Stimulated activated CD4-positive, alpha-beta T cell treated with anti-CD3 and anti-CD28 coated beads, Interleukin-1b, Interleukin-23, amount 100 ng/mL, for 1 hour (primary cell): Measurements from ENCODE around the gene LDB2.

Experiments used
- DNase-seq, 2 donors: peaks; one replicate each; pipeline ENCODE4 v3.0.0-alpha.2; 2020; ENCODE audit warnings: low read depth in 2 of 2

Gene LDB2

DNA sequence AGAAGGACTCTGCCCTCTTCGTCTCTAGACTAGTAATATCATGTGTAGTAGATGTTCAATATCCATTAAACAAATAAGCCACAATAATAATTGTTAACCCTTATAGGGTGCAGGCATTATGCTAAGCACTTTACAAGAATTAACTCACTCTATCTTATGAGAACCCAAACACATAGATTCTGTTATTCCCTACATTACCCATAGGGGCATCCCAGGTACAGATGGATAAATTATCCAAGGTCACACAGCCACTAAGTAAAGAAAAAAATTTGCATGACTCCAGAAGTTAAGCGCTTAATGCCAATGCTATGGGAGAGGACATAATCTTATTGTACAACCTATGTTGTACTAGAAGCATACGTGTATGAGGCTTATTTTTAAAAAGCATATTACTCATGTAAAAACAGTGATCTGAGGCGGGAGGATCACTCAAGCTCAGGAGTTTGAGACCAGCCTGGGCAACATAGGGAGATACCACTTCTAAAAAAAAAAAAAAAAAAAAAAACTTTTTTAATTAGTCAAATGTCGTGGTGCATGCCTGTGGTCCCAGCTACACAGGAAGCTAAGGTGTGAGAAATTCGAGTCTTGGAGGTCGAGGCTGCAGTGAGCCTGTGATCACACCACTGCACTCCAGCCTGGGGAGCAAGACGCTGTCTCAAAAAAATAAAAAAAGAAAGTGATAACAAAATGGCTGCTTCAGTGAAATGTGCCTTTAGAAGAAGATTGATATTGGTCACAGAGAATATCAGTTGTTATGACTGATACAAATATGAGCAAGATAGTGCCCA, 13.6 kb downstream of the LDB2 start:
- no peak for DNase-seq

DNA sequence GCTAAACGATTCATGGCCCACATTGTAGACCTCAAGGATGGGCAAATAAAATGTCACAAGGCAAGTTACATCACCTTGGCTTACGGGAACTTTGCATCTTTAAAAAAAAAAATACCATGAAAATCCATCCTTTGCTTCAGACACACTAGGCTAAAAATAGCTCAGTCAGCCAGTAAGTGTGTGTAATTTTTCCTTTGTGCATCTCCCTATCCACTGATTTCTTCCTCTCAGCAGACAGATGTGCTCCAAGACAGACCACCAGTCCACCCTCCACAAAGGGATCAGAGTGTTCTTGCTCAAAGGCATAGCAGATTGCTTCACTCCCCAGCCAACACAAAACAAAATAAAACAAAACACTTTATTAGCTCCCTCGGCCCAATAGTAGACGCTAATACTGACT, 14.6 kb downstream of the LDB2 start:
- no peak for DNase-seq

DNA sequence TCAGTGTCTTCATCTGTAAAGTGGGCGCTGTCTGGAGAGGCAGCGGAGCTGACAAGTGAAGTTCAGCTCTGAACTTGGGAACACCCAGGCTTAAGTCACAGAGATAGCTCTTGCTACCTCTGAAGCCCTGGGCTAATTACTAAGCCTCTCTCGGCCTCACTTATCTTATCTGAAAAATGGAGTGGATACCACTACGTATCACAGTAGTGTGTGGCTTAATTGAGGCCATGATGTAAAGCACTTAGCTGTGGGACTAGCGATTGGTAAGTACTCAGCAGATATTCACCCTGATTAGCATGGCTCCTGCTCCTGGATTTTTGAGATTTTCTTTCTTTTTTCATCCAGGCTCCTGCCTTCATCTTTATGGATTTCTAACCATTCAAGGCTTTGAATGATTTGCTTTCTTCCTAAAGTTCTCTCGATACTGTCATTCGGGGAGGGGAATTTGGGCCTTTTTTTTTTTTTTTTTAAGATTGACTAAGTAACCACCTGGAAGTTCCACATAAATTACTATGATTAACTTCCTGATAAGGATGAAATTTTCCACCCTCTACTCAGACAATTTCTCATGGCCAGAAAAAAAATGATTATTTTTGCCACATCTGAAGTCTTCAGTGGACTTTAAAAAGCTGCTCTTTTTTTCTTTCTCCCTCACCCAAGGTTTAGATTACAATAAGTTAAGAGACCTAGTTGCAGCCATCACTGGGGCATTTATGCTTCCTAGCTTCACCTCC, 17.1 kb downstream of the LDB2 start:
- DNase-seq, result no peak

DNA sequence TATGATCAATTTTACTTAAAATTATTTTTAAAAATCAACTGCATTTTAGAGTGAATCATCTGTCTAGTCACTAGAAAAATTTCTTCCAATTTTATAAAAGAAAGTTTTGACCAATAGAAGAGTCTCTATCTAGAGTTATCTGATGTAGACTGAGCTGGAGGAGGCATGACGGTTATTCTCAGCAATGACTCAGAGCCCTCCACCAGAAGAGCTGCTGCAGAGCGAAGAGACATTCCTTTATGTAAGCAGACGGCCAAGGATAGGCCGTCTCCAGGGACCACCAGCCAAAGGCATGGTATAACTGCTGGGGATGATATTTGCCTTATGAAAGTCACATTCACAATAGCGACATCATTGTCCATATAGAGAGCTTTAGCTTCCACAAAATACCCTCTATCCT, 23.0 kb downstream of the LDB2 start:
- no peak for DNase-seq

DNA sequence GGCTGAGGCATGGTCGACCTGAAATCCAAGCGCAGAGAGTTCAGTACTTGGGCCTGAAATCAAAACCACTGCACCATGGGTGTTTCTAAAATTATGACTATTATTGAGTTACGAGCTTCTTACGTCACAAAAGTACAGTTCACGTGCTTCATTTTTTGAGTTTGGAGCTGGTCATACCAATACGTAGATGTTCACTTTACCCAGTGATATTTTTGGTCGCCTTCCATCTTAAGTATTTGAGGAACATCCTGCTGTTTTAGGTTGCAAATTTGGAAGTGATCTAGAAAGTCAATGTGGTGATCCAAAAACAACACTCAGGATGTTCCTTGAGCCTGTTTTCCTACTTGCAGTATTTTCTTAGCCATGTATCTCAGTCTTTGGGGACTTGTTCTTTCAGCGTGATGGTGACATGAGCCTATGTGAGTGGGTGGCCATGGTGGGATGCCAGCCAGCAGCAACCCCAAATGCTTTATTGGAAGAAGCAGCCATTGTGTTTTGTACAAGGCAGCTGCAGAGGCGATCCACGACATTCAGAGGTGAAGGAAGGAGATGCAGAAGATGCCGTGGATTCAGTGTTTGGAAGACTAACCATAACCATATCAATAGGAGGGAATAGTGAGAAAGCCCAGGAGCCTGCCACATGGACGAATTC, 28.7 kb downstream of the LDB2 start:
- DNase-seq, result no peak

DNA sequence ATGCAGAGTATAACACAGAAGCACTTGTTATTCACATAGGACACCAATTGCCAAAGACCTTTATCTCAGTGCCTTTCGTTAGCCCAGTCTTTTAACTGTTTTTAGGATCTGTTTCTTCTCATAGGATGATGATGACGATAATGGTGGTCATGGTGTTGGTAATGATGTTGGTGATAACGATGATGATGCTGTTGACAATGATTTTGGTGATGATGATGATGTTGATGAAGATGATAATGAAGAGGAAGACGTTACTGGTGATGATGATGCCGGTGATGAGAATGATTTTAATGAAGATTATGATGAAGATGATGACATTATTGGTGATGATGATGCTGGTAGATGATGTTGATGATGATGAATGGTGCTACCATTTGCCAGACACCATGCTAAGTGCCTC, 29.8 kb downstream of the LDB2 start:
- DNase-seq, result no peak

DNA sequence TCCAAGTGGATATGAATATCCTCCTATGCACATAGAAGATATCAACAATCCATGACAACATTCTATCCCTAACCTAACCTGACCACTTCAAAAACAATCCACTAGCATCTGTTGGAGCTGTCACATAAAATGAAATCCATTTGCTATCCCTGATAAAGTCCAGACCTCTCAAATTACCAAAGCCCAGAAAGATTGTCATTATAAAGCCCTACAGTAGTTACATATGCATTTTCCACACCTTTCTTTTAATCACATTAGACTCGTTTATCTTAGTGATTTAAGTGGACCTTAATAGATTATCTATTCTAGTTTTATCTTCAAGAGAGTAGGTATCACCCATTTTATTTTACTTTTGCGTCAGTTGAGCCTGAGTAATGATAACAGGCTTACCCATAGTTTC, 30.6 kb downstream of the LDB2 start:
- no peak for DNase-seq

DNA sequence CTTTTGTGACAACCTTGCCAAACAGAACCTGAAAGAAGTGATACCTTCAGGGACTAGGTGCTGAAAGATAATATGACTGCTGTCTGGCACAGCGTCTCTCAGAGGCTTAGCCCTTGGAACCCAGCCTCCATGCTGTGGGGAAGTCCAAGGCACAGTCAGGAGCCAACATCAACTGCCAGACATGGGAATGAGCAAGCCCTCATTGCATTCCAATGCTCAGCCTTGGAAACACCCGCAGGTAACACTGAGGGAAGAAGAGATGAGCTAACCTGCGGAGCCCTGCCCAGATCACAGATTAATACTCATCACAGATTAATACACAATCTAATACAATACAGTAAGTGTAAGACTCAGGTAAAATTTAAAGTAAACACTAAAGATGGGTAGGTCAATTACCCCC, 31.5 kb downstream of the LDB2 start:
- DNase-seq, result no peak

DNA sequence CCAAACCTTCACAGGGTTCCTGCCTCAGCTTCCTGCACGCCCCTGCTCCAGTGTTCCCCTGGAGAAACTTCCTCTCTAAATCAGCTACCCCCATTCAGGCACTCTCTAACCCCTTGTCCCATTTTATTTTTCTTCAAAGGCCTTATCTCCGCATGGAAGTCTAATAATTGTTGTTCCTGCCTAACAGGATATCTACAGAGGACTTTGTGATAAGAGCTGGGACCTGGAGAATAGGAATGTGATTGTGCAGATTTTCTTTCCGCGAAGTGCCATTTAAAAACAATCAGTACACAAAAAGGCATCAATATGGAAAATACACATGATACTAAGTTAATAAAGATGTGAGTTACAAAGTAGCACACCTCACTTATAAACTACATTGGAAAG, 32.6 kb downstream of the LDB2 start:
- DNase-seq, result no peak

DNA sequence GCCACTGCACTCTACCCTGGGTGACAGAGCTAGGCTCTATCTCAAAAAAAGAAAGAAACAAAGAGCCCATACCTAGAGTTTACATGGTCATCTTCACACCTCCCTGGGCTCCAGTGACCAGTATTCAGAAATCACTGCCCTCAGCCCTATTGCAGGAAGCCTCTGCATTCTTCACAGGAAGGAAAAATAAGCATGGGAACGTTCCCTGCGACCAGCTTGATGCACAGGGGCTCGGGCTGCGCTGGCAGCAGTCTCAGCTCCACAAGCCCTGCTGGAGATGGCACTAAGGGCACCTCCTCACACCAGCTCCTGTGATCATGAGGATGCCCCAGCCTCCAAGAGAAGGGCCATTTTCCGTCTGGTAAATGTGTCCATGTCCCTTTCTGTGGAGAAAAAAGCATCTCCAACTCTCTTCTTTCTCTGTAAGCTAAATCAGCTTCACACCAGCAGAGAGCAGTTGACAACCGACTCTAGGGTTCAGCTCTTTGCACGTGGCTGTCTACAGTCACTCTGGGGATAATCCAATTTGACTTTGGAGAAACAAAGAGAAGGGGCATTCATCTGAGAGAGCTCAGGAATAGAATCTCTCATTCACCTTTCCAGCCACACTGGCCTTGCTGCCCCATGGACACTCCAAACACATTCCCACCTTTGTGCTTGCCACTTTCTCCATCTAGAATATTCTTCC, 33.1 kb downstream of the LDB2 start:
- no peak for DNase-seq

DNA sequence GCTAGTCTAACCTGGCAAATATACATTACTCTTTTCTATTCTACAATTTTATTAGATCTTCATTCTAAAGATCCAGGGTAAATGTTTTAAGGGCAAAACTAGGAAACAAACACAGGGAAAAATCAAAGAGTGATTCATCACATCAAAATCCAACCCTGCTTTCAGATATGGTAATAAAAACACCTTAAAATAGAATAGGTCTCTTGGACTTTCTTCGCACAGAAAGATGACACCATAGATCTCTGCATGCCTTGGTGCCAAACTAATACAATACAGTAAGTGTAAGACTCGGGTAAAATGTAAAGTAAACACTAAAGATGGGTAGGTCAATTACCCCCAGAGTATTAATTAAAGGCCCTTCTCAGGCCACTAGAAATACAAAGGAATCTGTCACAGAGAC, 34.2 kb downstream of the LDB2 start:
- no peak for DNase-seq

DNA sequence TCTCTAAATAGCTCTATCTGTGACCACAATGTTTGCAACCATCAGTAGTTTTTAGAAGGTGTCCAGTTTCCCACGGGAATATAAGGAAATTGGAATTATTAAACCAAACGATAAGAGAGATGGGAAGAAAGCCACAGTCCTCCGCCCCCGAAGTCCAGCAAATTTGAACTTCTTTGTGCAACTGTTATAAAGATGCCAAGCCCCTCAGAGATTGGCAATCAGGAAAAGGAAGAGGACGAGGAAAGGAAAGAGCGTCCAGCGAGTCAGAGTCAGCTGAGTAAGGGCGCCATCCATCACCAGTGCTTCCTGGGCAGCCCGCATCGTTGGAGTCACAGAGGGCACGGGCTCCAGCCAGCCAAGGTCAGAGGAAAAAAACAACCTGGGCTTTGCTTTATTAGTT, 35.7 kb downstream of the LDB2 start:
- DNase-seq, result no peak

DNA sequence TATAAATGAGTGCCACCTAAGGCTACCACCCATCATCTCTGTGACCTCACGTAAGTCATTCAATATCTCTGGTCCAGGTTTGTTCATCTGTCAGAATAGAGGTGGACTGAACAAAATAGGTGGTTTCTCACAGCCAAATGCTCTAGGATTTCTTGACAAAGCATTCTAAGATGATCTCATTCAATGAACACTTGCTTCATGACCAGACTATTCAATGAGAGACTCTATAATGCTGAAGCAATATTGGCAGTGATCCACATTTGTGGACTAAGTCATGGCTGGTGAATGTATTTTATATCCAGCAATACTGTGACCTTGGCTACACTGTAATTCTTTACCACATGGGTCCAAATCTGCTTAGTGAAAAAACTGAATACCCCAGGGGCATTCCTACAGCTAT, 37.9 kb downstream of the LDB2 start:
- DNase-seq, result no peak

DNA sequence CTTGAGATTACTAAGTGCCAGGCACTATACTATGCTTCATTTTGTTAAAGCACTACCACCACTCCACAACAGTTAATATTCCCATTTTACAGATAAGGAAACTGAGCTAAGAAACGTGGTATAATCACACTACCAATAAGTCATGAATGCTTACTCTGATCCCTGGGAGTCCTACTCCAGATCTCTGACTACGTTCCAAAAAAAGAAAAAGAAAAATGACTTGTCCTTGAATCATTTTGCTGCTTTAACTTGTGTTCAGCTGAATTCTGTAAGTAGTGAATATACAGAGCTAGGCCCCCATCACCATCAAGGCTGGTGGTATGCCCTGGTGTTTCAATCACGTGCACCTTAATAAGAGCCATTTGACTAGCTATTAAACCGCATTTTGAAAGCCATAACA, 39.4 kb downstream of the LDB2 start:
- DNase-seq, result no peak

DNA sequence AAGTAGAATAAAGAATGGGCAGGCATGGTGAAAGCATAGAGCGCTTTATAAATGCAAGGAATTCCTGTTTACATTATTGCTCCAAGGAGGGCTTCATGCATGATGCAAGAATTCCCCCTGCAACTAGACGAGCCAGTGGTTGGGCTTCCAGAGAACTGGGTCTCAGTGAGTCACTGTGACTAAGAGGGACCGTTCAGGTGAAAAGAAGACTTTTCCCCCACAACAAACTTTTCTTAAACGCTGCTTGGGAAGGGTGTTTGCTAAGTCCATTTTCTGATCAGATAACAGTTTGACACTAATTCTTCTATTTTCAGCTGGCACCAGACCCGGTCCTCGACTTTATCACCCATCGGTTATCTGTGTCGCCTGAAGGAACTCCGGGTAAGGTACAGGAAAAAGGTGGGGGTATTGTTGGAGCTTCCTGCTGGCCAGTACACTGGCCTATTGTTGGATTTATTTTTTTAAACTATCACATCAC, 40.1 kb downstream of the LDB2 start:
- no peak for DNase-seq

DNA sequence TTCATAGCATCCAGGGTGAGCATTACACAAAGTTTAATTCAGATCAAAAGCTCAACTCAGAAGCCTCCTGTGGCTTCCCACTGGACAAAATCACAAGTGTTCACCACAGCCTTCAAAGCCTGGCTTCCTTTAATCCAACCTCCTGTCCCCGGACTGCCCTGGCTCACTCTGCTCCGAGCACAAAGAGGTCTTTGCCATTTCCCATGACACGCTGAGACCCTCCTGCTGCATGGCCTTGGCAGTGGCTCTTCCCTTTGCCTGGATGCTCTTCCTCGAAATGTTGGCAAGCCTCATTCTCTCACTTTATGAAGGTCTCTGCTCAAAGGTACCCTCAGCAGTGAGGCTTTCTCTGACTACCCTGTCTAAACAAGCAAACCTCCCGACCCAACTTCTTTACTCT, 41.0 kb downstream of the LDB2 start:
- no peak for DNase-seq

DNA sequence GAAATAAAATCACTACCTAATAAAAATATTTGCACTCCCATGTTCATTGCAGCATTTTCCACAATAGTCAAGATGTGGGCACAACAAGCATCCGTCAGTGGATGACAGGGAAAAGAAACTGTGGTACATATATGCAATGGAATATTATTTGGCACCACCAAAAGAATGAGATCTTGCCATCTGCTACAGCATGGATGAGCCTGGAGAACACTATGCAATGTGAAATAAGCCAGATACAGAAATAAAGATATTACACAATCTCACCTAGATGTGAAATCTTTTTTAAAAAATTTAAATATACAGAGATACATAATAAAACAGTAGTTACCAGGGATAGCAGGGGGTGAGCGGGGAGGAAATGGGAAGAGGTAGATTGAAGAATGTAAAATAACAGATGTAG, 44.8 kb downstream of the LDB2 start:
- DNase-seq, result no peak

DNA sequence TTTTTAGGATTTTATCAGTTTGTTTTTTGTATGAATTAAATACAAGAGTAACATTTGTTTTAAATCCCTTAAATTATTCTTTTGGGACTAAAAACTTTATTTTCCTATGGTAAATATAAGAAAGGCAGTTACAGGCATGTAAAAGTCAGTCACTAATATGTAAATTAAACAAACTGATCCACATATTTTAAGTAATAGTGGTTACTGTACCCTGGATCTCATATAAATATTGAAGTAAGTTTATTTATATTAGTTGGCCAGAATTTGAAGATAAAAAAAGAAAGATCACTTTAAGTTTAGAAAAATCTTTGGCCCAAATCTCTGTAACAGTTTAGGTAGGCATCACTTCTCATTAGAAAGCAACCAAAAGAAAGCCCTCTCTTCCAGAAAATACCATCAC, 45.8 kb downstream of the LDB2 start:
- DNase-seq, result no peak

DNA sequence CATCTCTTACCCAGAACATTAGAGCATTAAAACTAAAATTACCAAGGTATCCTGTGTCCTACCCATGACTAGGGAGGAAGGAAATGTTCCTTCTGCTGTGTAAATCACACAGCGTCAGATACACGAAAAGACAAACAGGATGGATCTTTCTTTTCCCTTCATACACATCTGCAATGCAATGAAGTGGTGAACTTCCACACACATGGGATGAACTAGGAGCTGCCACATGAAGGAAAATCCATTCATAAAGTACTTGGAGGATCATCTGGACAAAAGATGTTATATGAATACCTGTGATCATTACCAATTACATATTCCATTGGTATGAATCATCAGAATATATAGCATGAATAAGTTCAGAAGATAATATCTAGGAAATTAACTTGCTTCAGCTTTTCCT, 46.2 kb downstream of the LDB2 start:
- DNase-seq, result no peak

DNA sequence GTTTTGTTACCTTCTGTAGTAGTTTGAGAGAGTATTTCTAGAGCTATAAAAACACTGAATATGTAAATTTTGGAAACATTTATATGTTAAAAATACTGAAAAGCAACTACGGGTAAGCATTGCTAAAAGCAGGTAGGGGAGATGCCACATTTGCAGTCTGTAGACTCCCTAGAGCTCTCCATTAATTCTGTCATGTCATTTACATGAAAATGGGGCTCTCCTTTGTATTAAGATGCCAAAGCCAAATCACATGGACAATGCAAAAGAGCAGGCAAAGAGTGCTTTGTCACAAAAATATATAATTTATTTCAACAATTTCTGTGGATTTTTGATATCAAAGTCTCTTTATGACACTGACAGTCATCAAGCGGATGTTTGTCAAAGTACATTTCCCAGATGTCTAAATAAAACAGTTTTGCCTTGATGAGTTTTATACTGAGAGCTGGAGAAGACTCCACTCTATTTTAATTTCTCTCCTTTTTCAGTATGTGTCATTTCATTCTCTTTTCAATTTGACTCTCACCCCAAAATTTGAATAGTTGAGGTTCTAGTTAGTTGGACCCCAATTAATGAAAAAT, 51.8 kb downstream of the LDB2 start:
- no peak for DNase-seq

DNA sequence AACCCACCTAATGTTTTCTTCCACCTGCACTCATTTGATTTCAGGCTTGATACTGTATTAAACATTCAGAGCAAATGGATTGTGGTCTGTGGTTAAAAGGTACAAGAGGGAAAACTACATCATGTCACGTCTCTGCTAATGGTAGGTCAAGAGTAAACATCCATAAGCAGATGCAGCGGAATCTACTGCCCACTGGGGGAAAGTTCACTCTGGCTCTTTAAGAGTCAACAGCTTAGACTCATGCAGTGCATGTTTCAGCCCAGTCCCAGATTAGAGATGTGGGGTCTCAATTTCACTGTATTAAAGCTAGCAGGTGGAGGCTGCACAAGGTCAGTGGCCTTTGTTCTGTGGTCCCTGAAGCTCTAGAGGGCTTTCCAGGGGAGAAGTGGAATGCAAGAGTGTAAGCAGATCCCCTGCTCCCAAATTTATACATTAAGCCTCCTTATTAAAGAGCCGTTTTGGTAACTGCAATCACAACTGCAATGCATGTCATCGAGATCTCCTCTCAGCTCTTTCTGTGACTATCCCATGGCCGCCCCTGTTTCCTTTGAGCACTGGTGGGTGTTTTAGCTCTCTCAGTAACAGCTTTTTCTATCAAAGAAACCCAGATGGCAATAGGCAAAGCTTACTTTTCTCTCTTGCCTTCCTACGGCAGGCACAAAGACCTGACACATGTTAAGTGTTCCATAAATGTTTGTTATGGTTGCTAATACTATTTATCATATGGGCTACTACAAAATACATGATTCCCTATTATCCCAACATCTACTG, 53.4 kb downstream of the LDB2 start:
- DNase-seq, result no peak
